H9 (cell line): ENCODE results near the gene TAF15. TPM values are rescaled to one million over a fixed set of nuclear protein-coding genes. Genes with fewer than 3 reads are reported as not detected.

Experiments used
- DNase-seq: peaks from one replicate; pipeline ENCODE4 v3.0.0-alpha.2; 2017
- H2AFZ ChIP-seq: one replicate; pipeline ENCODE4 v1.6.1; 2013; ENCODE audit warnings: mild to moderate bottlenecking, low read length, control low read depth, moderate library complexity
- H2AK5ac ChIP-seq: 2 replicates; pipeline ENCODE4 v1.6.1; 2013; ENCODE audit warnings: low read length, control low read depth, mixed read lengths; ENCODE audit not compliant: insufficient read length
- H2BK120ac ChIP-seq: one replicate; pipeline ENCODE4 v1.6.1; 2013; ENCODE audit warnings: low read depth, mild to moderate bottlenecking, low read length, control low read depth, inconsistent platforms; ENCODE audit not compliant: poor library complexity, severe bottlenecking
- H2BK12ac ChIP-seq: 2 replicates; pipeline ENCODE4 v1.6.1; 2013; ENCODE audit warnings: low read length, control low read depth, mixed read lengths, low read depth; ENCODE audit not compliant: insufficient read length
- H2BK15ac ChIP-seq: 2 replicates; pipeline ENCODE4 v1.6.1; 2013; ENCODE audit warnings: low read depth, low read length, control low read depth
- H2BK20ac ChIP-seq: one replicate; pipeline ENCODE4 v1.6.1; 2013; ENCODE audit warnings: low read depth, mild to moderate bottlenecking, low read length, control low read depth, inconsistent platforms; ENCODE audit not compliant: poor library complexity, severe bottlenecking
- H2BK5ac ChIP-seq: 2 replicates; pipeline ENCODE4 v1.6.1; 2013; ENCODE audit warnings: low read length, control low read depth, mixed read lengths; ENCODE audit not compliant: insufficient read length
- H3K14ac ChIP-seq: 2 replicates; pipeline ENCODE4 v1.6.1; 2013; ENCODE audit warnings: low read length, control low read depth; ENCODE audit not compliant: insufficient read depth
- H3K18ac ChIP-seq: 2 replicates; pipeline ENCODE4 v1.6.1; 2013; ENCODE audit warnings: low read depth, mild to moderate bottlenecking, mixed read lengths, low read length, control low read depth; ENCODE audit not compliant: insufficient read length
- H3K23ac ChIP-seq: 2 replicates; pipeline ENCODE4 v1.6.1; 2013; ENCODE audit warnings: low read length, control low read depth, mixed read lengths, low read depth; ENCODE audit not compliant: insufficient read length
- H3K23me2 ChIP-seq: 2 replicates; pipeline ENCODE4 v1.6.1; 2013; ENCODE audit warnings: low read depth, mild to moderate bottlenecking, mixed read lengths, low read length, control low read depth; ENCODE audit not compliant: insufficient read length, poor library complexity, severe bottlenecking
- H3K27ac ChIP-seq: 2 replicates; pipeline ENCODE4 v1.5.1; 2013; ENCODE audit warnings: low read length, control low read depth, mixed read lengths, low read depth; ENCODE audit not compliant: insufficient read length
- H3K27me3 ChIP-seq: 2 replicates; pipeline ENCODE4 v1.6.1; 2013; ENCODE audit warnings: low read length, control low read depth, inconsistent platforms; ENCODE audit not compliant: insufficient read depth
- H3K4ac ChIP-seq: 2 replicates; pipeline ENCODE4 v1.6.1; 2013; ENCODE audit warnings: low read depth, mild to moderate bottlenecking, control low read depth, inconsistent platforms, low read length, moderate library complexity
- H3K4me1 ChIP-seq: 2 replicates; pipeline ENCODE4 v1.6.1; 2013; ENCODE audit warnings: low read length, control low read depth, inconsistent platforms; ENCODE audit not compliant: insufficient read depth
- H3K4me2 ChIP-seq: 2 replicates; pipeline ENCODE4 v1.6.1; 2013; ENCODE audit warnings: low read length, control low read depth, mixed read lengths; ENCODE audit not compliant: insufficient read length, insufficient read depth
- H3K56ac ChIP-seq: 2 replicates; pipeline ENCODE4 v1.6.1; 2013; ENCODE audit warnings: low read depth, mild to moderate bottlenecking, mixed read lengths, low read length, control low read depth; ENCODE audit not compliant: insufficient read length
- H3K79me1 ChIP-seq: 2 replicates; pipeline ENCODE4 v1.6.1; 2013; ENCODE audit warnings: low read depth, mild to moderate bottlenecking, moderate library complexity, low read length, control low read depth, inconsistent platforms; ENCODE audit not compliant: insufficient read depth, poor library complexity, severe bottlenecking
- H3K79me2 ChIP-seq: 2 replicates; pipeline ENCODE4 v1.6.1; 2013; ENCODE audit warnings: low read length, control low read depth, inconsistent platforms; ENCODE audit not compliant: insufficient read depth
- H3K9ac ChIP-seq: 2 replicates; pipeline ENCODE4 v1.6.1; 2013; ENCODE audit warnings: low read length, control low read depth, mixed read lengths; ENCODE audit not compliant: insufficient read length; ENCODE audit errors: extremely low read depth
- H3K9me3 ChIP-seq: one replicate; pipeline ENCODE4 v1.6.1; 2013; ENCODE audit warnings: low read depth, low read length, inconsistent platforms; ENCODE audit not compliant: control insufficient read depth
- H3T11ph ChIP-seq: one replicate; pipeline ENCODE4 v1.6.1; 2013; ENCODE audit warnings: mild to moderate bottlenecking, low read length, control low read depth, inconsistent platforms
- H4K20me1 ChIP-seq: one replicate; pipeline ENCODE4 v1.6.1; 2013; ENCODE audit not compliant: control insufficient read depth, insufficient read length, insufficient read depth
- H4K5ac ChIP-seq: 2 replicates; pipeline ENCODE4 v1.6.1; 2013; ENCODE audit warnings: low read depth, mild to moderate bottlenecking, mixed read lengths, low read length, control low read depth; ENCODE audit not compliant: insufficient read length
- H4K8ac ChIP-seq: replicated peaks from 2 replicates; pipeline ENCODE4 v1.6.1; 2013; ENCODE audit warnings: low read length, control low read depth, mixed read lengths, low read depth; ENCODE audit not compliant: insufficient read length
- H4K91ac ChIP-seq: 2 replicates; pipeline ENCODE4 v1.6.1; 2013; ENCODE audit warnings: low read depth, mild to moderate bottlenecking, moderate library complexity, mixed read lengths, low read length, control low read depth; ENCODE audit not compliant: insufficient read length
- H3K27ac Mint-ChIP-seq, 3 experiments: 2 replicates in 2 of 3; 3 replicates in 1 of 3; pipeline ENCODE4 v1.8.0; 2020 to 2021; ENCODE audit warnings: mixed read lengths in 3 of 3, mild to moderate bottlenecking in 1 of 3, moderate library complexity in 1 of 3
- H3K27me3 Mint-ChIP-seq: 2 replicates; pipeline ENCODE4 v1.8.0; 2021; ENCODE audit warnings: low read depth, mild to moderate bottlenecking, moderate library complexity, mixed read lengths
- H3K36me3 Mint-ChIP-seq, 3 experiments: 2 replicates in 2 of 3; 3 replicates in 1 of 3; pipeline ENCODE4 v1.8.0; 2020 to 2021; ENCODE audit warnings: low read depth in 3 of 3, mixed read lengths in 3 of 3; ENCODE audit not compliant: insufficient read depth in 1 of 3
- H3K4me1 Mint-ChIP-seq, 2 experiments: 2 replicates each; pipeline ENCODE4 v1.8.0; 2020; ENCODE audit warnings: mixed read lengths in 2 of 2
- H3K4me3 Mint-ChIP-seq, 2 experiments: 2 replicates in 1 of 2; 3 replicates in 1 of 2; pipeline ENCODE4 v1.8.0; 2020 to 2021; ENCODE audit warnings: mild to moderate bottlenecking in 2 of 2, mixed read lengths in 2 of 2, moderate library complexity in 1 of 2
- H3K9me3 Mint-ChIP-seq, 2 experiments: 2 replicates in 1 of 2; 3 replicates in 1 of 2; pipeline ENCODE4 v1.8.0; 2020; ENCODE audit warnings: mild to moderate bottlenecking in 2 of 2, mixed read lengths in 2 of 2, moderate library complexity in 1 of 2
- CTCF ChIP-seq: fragments of 200-600 bp; sonication (generic); conservative IDR thresholded peaks from 3 replicates; pipeline ENCODE4 v1.8.0; 2021; ENCODE audit warnings: antibody characterized with exemption, mild to moderate bottlenecking
- WGBS: extraction: QIAGEN DNeasy Blood & Tissue Kit; methylation state at CpG from one replicate; pipeline ENCODE4 v1.1.7; 2013; ENCODE audit warnings: missing lambda C conversion rate, low lambda C conversion rate, mixed read lengths; ENCODE audit not compliant: insufficient read length; ENCODE audit errors: extremely low coverage; 5-methylcytosine and 5-hydroxymethylcytosine counted together
- long read RNA-seq: library from polyadenylated mRNA; unstranded; transcript quantifications from one replicate; pipeline ENCODE4 v2.0.0, GENCODE V29; 2020
- total RNA-seq: library from RNA; stranded (reverse); gene quantifications from 2 replicates; pipeline ENCODE4 v1.2.1, GENCODE V29; 2021

The TAF15 gene
- 290 and 304 TPM in 2 replicates for total RNA-seq
- long read RNA-seq, transcript TAF15-213 (7 exons, 760 nt), result minor isoform, 12 of 45 reads
- long read RNA-seq, transcript TAF15-209 (1 exons, 2,103 nt), result major isoform, 15 of 45 reads
- long read RNA-seq, partial matches to known transcripts, result 5 of 45 reads
- long read RNA-seq, other reads (novel, unspliced or antisense), result 12 of 45 reads

GRCh38 chr17:35808962-35809854 is at the start of gene TAF15:
TAF15 (plus strand) TSS chr17:35809484; CDS start chr17:35809570, 86 bp downstream.
- no peak within 1 kb of the TSS for H4K91ac ChIP-seq
- H3K9ac ChIP-seq, result peak within 1 kb of the TSS; percentile 93
- peak within 1 kb of the TSS; percentile 97 for H3K14ac ChIP-seq
- H3K9me3 Mint-ChIP-seq, result no peaks in the 10 kb centered on the region
- H3K79me2 ChIP-seq, result peaks cover 27% of the 10 kb centered on the region; the same call in 1 of the 2 replicates
- no peak within 1 kb of the TSS for H2AFZ ChIP-seq
- peak within 1 kb of the TSS; percentile 47 for H2BK5ac ChIP-seq
- H3K27me3 ChIP-seq, result no peaks in the 10 kb centered on the region
- no peak within 1 kb of the TSS; the same call in 1 of the 2 replicates for H3K4ac ChIP-seq
- peak within 1 kb of the TSS; percentile 99 for H3K4me2 ChIP-seq
- H3K27ac ChIP-seq, result peak within 1 kb of the TSS; percentile 66
- H3K27ac Mint-ChIP-seq, result peak within 1 kb of the TSS; percentile 100
- H4K5ac ChIP-seq, result peak within 1 kb of the TSS; percentile 81
- H2AK5ac ChIP-seq, result no peak within 1 kb of the TSS
- peak within 1 kb of the TSS; percentile 88 to 99 for H3K4me3 Mint-ChIP-seq
- no peak within 1 kb of the TSS for H2BK15ac ChIP-seq
- H3K9me3 ChIP-seq, result no peaks in the 10 kb centered on the region
- TF ChIP-seq CTCF, result peak; percentile 72
- WGBS, result no CpG with 5 or more reads among the region's 71 CpGs
- H3K23ac ChIP-seq, result no peak within 1 kb of the TSS
- H3K79me1 ChIP-seq, result peaks cover 2% of the 10 kb centered on the region
- no peaks in the 10 kb centered on the region for H4K20me1 ChIP-seq
- no peaks in the 10 kb centered on the region; the same call in 1 of the 2 replicates for H3K27me3 Mint-ChIP-seq
- H3K23me2 ChIP-seq, result peaks cover 4% of the 10 kb centered on the region
- peak; percentile 99 for DNase-seq
- peaks cover 31 to 36% of the 10 kb centered on the region in 2 experiments for H3K4me1 Mint-ChIP-seq
- H2BK120ac ChIP-seq, result no peak within 1 kb of the TSS
- peak within 1 kb of the TSS; percentile 14 for H3K56ac ChIP-seq
- peaks cover 18 to 33% (median 20%) of the 10 kb centered on the region in 3 experiments; a peak in 6 of 7 replicates for H3K36me3 Mint-ChIP-seq
- no peak within 1 kb of the TSS for H2BK20ac ChIP-seq
- no peak within 1 kb of the TSS for H4K8ac ChIP-seq
- peaks cover 2% of the 10 kb centered on the region; the same call in 1 of the 2 replicates for H3K4me1 ChIP-seq
- peak within 1 kb of the TSS; percentile 85 for H3T11ph ChIP-seq
- peak within 1 kb of the TSS; percentile 98 for H3K18ac ChIP-seq
- no peak within 1 kb of the TSS for H2BK12ac ChIP-seq
